ENCODE measurements around the gene PJVK. TPM values are rescaled to one million over a fixed set of nuclear protein-coding genes. Genes with fewer than 3 reads are reported as not detected.
"Not testable (repeated sequence)": the region's sequence is repeated elsewhere in the genome, so short reads cannot be mapped to it uniquely, and the experiment has no call there.

Gene PJVK
- total RNA-seq, 6 experiments from 2014 or later = 0.43 to 1.0 (median 0.69) TPM

GRCh38 chr2:178452334-178452733 is 1.2 kb downstream of the PJVK start:
- no peaks in the 10 kb centered on the region for H3K9me3 Mint-ChIP-seq
- TF ChIP-seq, protein P1, sequence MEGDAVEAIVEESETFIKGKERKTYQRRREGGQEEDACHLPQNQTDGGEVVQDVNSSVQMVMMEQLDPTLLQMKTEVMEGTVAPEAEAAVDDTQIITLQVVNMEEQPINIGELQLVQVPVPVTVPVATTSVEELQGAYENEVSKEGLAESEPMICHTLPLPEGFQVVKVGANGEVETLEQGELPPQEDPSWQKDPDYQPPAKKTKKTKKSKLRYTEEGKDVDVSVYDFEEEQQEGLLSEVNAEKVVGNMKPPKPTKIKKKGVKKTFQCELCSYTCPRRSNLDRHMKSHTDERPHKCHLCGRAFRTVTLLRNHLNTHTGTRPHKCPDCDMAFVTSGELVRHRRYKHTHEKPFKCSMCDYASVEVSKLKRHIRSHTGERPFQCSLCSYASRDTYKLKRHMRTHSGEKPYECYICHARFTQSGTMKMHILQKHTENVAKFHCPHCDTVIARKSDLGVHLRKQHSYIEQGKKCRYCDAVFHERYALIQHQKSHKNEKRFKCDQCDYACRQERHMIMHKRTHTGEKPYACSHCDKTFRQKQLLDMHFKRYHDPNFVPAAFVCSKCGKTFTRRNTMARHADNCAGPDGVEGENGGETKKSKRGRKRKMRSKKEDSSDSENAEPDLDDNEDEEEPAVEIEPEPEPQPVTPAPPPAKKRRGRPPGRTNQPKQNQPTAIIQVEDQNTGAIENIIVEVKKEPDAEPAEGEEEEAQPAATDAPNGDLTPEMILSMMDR (IDR thresholded peaks at IDR 0.05) = no peak
- no peak for DNase-seq
- H3K4me3 Mint-ChIP-seq = peak overlapping the region; percentile 41; the same call in 1 of the 2 replicates
- H3K27me3 Mint-ChIP-seq (ENCODE audit: insufficient read depth) = no peaks in the 10 kb centered on the region
- H3K4me1 Mint-ChIP-seq (ENCODE audit: low read depth) = peaks cover 34% of the 10 kb centered on the region
- H3K36me3 Mint-ChIP-seq (ENCODE audit: low read depth) = peaks cover 11% of the 10 kb centered on the region
- no peak overlapping the region for H3K27ac Mint-ChIP-seq

GRCh38 chr2:178452870-178453269 is 1.7 kb downstream of the PJVK start:
- TF ChIP-seq, protein P1 (IDR thresholded peaks at IDR 0.05) = no peak
- H3K9me3 Mint-ChIP-seq = no peaks in the 10 kb centered on the region
- H3K27me3 Mint-ChIP-seq (ENCODE audit: insufficient read depth) = no peaks in the 10 kb centered on the region
- no peak for DNase-seq
- peaks cover 9% of the 10 kb centered on the region for H3K36me3 Mint-ChIP-seq (ENCODE audit: low read depth)
- peaks cover 33% of the 10 kb centered on the region for H3K4me1 Mint-ChIP-seq (ENCODE audit: low read depth)
- H3K27ac Mint-ChIP-seq = no peak overlapping the region
- H3K4me3 Mint-ChIP-seq = no peak overlapping the region

- no peak for DNase-seq
- Mint-ChIP-seq H3K27me3 (ENCODE audit: insufficient read depth) (no peaks in the 10 kb centered on the region), H3K36me3 (ENCODE audit: low read depth) (no peaks in the 10 kb centered on the region), H3K9me3 (no peaks in the 10 kb centered on the region), H3K27ac (no peak overlapping the region), H3K4me3 (no peak overlapping the region), H3K4me1 (ENCODE audit: low read depth) (peaks cover 11% of the 10 kb centered on the region)
- TF ChIP-seq, protein P1 (IDR thresholded peaks at IDR 0.05) = no peak
Observed at GRCh38 chr2:178455947-178456346, 4.8 kb downstream of the PJVK start.

DNA sequence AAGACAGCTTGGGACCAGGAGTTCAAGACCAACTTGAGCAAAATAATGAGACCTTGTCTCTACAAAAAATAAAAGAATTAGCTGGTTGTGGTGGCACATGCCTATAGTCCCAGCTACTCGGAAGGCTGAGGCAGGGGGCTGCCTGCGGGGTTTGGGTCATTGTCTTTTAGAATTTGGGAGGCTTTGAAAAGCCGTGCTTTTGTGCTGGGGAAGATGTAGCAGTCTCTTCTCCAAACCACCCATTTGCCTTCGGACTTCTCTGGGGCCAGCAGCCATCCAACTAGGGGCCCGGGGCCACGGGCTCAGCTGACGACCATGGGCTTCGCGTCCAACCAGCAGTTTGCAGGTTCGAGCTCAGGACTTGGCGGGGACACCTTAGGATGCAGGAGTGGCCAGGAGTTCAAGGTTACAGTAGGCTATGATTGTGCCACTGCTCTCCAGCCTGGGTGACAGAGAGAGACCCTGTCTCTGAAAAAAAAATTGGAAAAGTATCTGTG is 6.3 kb downstream of the PJVK start:
- Mint-ChIP-seq H3K36me3 (ENCODE audit: low read depth) (no peaks in the 10 kb centered on the region), H3K4me3 (no peak overlapping the region), H3K4me1 (ENCODE audit: low read depth) (0 out of 2 replicates have a peak, but pooled peaks cover 1% of the 10 kb centered on the region), H3K27me3 (ENCODE audit: insufficient read depth) (no peaks in the 10 kb centered on the region; the same call in 1 of the 2 replicates), H3K27ac (no peak overlapping the region), H3K9me3 (no peaks in the 10 kb centered on the region)
- DNase-seq = no peak
- TF ChIP-seq, protein P1 (IDR thresholded peaks at IDR 0.05) = no peak

DNA sequence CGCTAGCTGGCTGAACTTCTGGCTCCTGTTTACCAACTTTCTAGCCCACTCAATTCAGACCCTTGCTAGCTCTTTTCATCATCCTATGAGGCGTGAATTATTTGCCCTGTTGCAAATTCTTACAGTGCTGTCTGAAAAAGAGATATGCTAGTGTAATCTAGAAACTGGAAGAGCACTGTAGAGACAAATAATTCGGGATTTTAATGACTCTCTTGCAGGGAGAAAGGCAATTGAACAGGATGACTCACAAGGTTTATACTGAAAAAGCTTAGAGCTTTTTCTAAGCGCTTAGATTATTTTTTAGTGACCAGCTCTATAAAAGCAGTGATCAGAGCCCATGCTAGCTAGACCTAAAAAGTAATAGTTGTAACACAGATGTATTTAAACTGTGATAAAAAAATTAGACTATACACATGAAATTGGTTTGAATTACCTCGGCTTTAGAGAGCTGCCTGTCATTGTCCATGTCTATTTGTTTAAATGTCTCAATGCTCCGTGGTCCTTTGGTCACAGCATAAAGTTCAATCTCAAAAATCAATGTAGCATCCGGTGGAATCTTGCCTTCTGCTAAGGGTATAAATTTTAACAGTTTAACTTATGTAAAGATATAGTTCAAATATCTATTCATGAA is 18.2 kb downstream of the PJVK start:
- Mint-ChIP-seq H3K4me1 (ENCODE audit: low read depth) (peaks cover 9% of the 10 kb centered on the region), H3K27me3 (ENCODE audit: insufficient read depth) (no peaks in the 10 kb centered on the region; the same call in 1 of the 2 replicates), H3K9me3 (no peaks in the 10 kb centered on the region), H3K36me3 (ENCODE audit: low read depth) (peaks cover 16% of the 10 kb centered on the region; the same call in 1 of the 2 replicates), H3K27ac (no peak overlapping the region), H3K4me3 (no peak overlapping the region)
- TF ChIP-seq, protein P1 (IDR thresholded peaks at IDR 0.05) = no peak
- no peak for DNase-seq

- not testable (repeated sequence) for H3K4me3 Mint-ChIP-seq; H3K27me3 Mint-ChIP-seq (ENCODE audit: insufficient read depth); H3K36me3 Mint-ChIP-seq (ENCODE audit: low read depth); H3K9me3 Mint-ChIP-seq; DNase-seq; H3K27ac Mint-ChIP-seq
- H3K4me1 Mint-ChIP-seq (ENCODE audit: low read depth) = peaks cover 13% of the 10 kb centered on the region
Observed at GRCh38 chr2:178471313-178471712, 20.1 kb downstream of the PJVK start.

All from HFFc6 (cell line).